CD4-positive, alpha-beta T cell treated with Interleukin-15 for 4 hours (primary cell): ENCODE data around the gene UNC5C.

Experiments
- DNase-seq: peaks from one replicate; pipeline ENCODE4 v3.0.0-alpha.2; 2020; ENCODE audit warnings: low spot score

UNC5C gene

DNA sequence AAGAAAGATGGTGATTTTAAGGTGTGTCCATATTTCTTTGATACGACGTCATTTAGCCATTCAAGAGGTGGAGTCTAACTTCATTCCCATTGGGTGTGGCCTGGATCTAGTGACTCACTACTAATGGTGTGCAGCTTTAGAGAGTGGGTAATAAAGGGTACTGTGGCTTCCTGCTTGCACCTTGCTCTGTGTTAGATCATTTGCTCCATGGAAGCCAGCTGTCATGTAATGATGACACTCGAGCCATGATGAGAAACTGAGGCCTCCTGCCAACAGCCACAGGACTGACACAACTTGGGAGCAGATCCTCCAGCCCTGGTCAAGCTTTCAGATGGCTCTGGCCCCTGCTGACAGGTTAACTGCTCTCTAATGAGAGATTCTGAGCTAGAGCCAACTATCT lies 82.0 kb downstream of the UNC5C start:
- no peak for DNase-seq

DNA sequence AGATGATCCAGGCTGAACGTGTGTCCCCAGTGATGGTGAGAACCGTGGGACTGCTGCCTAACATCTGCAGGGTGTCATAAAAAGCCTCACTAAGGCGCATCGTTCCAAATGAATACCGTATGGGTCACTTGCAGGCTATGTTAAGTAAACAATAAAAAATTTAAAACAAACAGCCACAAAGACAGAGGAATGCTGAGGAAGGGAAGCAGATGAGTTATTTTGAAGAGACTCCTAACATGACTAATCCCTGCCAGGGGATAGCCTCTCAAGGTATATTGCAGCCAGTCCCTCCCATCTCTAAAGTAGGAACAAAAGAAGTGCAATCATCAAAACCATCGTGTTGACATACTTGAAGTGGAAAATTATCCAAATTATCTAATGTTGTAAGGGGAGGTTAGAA lies 83.8 kb downstream of the UNC5C start:
- DNase-seq, result no peak

DNA sequence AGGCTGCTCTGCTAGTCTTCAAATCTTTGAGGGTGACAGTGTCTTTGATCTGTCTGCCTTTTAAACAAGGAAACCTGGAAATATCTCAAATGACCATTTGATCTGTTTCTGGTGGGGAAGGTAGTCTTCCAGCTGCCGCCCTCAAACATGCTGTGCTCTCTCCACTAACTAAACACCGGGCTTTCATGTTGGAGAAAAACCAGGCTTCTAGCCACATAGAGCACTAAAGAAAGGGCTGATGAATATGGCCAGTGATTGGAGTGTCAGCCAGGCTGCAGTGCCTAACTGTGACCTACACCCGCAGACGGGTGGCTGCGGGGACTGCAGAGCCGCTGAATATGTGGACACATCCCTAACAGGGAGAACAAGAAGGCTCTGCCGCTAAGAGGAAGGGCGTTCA lies 85.9 kb downstream of the UNC5C start:
- no peak for DNase-seq

DNA sequence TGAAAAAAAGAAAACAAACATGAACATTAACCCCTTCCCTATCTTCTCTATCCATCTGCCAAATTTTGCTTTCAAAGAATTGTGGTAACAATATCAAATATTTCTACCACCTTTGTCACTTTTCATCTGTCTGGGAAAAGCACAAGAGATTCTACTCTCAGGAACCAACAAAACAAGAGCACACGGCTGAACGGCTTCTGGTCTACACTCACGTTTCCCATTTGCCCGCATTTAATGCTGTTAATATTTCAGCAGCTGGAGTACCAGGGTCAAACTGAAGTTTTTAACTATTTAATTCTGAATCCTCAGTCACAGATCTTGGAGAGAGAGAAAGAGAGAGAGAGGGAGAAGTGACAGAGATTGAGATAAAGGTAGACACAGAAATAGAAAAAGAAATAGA lies 91.4 kb downstream of the UNC5C start:
- DNase-seq, result no peak

DNA sequence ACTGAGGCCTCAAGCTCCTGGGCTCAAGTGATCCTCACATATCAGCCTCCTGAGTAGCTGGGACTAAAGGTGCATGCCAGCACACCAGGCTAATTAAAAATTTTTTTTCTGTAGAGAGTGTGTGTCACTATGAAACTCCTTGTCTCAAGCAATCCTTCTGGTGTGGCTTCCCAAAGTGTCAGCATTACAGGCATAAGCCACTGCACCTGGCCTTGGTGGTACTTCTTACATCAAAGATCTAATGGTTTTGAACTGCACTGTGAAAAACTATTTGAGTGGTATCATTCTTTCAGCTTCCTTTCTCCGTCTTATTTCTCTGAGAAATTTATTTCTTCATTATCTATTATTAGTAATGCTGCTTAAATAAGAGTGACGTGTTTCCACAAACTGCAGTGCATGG lies 98.5 kb downstream of the UNC5C start:
- no peak for DNase-seq

DNA sequence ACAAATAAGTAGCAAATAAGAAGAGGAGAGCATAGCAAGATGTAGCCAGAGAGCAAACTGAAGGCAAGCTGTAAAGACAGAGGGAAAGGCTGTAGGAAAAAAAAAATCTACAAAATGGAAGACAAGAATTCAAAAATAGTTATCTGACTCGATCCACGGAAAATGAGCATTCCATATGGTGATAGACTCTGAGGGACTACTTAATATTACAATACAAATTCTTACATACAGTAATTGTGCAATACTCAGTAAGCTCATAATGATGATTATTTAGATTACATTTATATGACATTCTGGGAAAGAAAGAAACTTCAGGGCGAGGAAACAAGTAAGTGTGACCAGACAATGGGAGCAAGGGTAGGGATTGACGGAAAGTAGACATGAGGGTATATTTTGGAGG lies 102.6 kb downstream of the UNC5C start:
- DNase-seq, result no peak

DNA sequence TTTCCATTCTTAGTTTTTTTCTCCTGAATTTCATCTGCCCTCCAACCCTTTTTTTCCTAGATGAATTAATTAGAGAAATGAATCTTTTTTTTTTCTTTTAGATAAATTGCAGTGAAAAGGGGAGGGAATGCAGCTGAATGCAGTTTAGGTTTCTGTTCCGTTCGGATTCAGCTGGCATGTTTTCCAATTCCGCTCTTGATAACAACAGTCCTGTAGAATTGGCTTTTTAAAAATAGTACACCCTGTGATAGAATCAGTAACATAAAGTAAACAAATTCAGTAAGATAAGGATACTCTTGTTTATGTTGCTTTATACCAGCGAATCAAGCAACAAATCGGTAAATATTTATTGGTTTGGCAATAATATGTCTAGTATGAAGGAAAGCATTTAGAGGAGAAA lies 103.5 kb downstream of the UNC5C start:
- DNase-seq, result no peak

DNA sequence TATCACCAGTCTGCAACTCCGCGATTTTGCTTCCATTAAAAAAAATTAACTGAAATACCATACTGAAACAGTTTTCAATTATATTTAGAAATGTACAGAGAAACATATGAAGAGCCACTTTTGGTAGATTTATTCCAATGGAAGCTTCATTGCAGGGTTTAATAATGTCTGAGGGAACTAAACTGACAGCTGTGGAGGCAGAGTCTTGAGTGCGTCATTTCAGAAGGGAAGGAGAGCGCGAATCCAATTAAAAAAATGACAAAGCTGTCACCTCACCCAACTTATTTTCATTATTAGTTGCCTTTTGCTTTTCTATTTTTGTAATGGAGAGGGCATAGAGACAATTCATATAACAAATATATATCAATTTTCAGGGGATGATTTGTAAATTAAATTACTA lies 104.0 kb downstream of the UNC5C start:
- DNase-seq, result no peak

DNA sequence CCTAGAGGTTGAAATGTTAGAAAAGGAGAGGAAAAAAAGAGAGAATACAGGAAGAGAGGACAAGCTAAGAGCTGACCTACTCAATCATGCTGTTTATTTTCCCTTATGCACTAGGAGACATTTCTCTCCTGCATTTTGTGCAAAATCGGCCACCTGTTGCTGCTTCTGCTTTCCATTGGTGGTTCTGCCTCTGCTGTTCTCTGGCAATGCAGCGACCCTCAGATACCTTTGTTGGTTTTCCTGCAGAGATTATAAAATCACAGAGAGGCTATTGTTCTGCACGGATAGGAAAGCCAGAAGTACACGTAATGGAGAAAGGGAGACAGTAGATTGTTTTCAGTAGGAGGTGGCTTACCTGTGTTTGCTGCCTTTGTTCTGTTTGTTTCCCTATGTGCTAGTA lies 108.9 kb downstream of the UNC5C start:
- DNase-seq, result no peak

DNA sequence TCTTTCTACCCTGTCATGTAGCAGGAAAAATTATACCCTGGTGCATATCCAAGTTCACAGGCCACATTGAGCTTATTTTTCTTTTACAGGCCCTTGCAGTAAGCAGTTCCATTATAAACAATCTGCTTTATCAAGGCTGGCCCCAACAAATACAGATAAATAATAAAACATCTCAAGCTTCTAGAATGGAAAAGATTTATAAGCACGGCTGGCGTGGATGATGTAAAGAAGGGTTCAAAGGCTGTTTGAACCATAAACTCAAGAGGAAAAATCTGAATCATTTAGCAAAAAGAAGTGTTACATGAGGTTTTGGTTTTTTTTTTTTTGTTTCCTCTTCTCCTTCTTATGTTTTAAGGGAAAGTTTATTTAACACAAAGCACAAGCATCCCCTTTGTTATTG lies 109.7 kb downstream of the UNC5C start:
- DNase-seq, result no peak

DNA sequence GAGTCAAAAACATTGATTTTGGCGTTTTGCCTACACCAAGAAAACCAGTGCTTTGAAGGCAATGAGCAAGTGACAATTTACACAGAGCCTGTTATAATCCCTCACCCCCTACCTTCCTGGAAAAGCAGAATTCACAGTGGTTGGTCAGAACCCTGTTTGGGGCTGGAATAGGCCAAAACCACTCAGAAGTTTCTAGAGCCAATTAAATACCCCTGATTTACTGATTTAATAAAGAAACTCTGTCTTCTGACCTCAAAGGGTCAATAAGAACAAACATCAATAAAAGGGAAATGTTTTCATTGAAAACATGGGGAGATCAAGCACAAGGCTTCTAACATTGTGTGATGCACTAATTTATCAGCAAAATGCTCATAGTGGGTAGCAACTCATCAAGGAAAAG lies 116.3 kb downstream of the UNC5C start:
- DNase-seq, result no peak

DNA sequence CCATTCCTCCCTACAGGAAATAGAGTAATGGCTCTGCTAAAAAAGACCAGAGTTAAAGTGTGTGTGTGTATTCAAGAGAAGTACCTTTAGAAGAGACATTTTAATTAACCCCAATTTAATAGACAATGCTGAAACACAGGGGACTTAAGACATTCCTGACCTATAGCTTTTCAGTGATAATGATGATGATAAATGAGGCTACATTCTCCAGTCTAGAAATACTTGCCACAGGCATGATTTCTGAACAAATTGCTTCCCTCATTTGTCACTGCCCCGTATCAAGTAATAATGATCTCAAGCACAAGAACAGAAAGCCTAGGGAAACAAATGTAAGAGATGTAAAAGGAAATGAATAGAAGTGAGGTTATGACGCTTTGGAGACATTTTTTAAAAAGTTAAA lies 117.1 kb downstream of the UNC5C start:
- DNase-seq, result no peak

DNA sequence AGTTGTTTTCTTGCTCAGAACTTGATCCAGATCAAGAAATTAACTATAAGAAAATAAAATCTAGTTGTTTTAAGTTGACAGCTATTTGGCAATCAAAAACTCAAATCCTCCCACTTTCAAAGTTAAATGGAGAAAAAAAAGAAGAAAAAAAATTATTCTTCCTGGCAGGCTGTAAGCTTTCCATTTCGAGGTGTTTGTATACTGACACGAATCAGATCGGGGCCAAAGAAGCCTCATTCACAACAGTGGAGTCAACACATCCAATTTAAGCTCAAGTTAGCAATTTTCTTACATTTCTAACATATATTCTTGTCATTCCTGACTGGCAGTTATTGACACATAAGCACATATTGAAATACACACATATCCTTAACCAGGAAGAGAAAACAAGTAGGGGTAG lies 119.4 kb downstream of the UNC5C start:
- DNase-seq, result no peak

DNA sequence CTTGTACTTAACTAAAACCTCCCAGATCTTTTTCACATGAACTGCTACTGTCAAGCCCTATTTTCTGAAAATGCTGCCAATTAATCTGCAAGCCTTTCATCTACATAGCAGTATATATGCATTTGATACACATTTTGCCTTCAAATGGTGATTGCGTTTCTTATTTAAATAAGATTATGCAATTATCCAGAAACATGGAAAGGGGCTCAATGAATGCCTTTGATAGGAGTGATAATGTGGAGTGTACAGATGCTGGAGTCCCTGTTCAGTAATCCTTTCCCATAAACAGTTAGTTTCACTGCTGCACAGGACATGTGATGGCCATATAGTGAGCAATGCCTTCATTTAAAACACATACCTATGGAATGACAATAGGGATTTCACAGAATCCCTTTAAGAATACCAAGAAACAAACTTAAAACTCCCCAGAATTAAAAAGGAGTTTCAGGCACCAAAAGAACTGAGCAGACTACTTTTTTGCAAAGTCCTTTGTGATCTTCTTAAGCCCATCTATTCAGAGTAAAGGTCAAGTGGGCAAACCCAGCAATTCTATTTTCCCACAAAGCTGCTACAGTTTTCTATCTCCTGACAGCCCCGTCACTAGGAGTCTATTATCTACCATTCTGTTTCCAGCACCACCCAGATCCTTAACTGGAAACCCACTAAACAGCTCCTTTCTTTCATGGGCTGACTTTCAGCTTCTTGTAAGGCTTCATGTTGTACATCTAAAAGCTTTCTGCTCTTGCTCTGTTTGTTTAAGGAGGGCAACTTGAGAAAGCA lies 120.3 kb downstream of the UNC5C start:
- DNase-seq, result no peak

DNA sequence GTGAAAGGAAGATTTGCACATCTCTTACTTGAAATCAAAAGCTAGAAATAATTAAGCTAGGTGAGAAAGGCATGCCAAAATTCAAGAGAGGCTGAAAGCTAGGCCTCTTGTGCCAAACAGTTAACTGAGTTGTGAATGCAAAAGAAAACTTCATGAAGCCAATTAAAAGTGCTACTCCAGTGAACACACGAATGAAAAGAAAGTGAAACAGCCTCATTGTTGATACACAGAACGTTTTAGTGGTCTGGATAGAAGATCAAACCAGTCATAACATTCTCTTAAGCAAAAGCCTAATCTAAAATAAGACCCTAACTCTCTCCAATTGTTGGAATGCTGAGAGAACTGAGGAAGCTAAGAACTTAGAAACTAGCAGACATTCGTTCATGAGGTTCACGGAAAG lies 122.3 kb downstream of the UNC5C start:
- no peak for DNase-seq

DNA sequence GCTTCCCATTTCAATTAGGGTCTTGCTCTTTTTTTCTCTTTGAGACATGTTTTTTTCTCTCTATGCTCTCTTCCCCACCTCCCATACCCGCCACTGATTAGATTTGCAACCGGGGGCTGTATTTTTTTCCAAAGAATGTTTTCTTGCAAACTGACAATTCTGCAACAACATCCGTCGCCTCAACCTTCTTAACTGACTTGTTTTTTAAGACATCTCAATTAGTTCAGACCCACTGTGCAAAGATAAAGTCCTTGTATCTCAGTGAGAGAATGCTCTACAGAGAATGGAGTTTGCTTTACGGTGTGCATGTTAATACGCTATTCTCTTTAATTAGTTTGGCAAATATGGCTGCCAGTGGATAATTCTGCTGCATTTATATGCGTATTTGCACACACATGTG lies 126.3 kb downstream of the UNC5C start:
- no peak for DNase-seq

DNA sequence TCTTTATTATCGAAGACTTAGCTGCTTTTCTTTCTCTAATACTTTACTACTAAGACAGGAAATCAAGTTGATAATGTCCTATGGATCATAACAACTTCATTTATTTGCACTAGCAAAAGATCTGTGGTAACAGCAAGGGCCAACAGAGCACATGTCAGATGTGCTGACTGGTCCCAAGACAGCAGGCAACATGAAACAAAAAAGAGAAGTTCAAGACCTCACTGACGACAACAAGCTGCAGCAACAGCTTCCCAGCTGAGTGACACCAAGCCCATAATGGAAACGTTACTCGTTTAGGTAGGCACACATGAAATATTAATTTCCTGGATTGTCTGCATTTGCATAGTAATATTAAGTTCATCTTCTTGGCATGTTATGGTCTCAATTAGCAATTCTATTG lies 126.9 kb downstream of the UNC5C start:
- no peak for DNase-seq

DNA sequence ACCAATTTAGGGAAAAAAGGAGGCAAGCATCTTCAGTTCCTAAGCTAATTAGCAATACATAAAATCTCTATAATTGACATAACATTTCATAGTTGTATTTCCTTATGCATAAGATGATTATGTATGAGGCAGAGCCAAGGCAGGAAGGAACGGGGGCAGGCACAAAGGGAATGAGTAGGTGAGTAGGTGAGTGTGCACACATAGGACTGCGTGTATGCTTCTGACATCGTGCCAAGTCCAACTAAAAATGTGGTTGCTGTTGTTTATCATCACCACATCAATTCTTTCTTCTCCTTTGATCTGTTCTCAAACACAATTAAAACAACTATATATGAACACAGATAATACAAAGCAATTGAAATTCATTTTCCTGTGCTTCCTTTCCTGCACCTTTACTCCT lies 131.2 kb downstream of the UNC5C start:
- no peak for DNase-seq

DNA sequence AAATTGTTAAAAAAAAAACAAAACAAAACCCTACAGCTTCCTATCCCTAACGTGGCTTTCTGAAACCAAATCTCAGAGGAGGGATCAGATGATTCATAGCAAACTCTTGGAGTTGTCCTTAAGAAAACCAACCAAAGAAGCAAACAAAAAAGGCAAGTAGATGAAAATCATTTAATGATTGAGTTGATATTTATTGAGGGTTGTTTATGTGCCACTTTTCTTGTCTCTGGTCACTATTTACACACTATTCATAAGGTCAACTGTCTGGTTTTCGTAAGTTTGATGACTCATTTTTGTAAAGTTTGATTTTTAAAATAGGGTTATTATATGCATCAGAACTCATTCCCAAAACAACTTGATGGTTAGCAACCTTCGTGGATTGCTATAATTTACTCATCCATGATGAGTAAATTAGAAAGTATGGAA lies 133.4 kb downstream of the UNC5C start:
- no peak for DNase-seq

DNA sequence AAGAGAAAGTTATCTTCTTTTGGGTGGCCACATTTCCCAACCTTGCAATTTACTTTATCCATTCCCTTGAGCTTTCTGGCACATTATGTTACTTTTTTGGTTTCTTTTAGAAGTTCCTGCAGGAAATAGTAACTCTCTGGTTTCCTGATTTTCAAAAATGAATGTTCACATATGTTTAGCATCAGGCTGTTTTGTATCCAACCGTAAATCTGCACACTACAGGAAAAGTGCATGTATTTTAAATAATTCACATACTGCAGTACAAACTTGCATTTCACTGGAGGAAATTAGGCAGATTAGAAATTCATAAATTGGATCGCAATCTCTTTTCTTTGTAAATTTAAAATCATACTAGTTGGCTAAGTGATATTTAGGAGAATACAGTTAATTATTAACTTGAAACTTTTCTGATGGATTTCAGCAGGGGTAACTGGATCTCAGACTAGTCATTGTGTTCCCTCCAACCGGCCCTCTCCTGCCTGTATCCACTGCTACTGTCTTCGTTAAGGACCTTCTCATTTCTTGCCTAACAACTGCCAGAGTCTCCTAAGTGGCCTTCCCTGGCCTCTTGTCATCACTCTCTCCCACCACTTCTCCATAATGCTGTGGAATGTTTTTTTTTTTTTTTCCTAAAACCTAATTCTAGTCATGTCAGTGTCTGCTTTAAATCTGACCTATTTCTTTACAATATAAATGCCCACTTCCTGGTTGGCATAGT lies 137.2 kb downstream of the UNC5C start:
- DNase-seq, result no peak

DNA sequence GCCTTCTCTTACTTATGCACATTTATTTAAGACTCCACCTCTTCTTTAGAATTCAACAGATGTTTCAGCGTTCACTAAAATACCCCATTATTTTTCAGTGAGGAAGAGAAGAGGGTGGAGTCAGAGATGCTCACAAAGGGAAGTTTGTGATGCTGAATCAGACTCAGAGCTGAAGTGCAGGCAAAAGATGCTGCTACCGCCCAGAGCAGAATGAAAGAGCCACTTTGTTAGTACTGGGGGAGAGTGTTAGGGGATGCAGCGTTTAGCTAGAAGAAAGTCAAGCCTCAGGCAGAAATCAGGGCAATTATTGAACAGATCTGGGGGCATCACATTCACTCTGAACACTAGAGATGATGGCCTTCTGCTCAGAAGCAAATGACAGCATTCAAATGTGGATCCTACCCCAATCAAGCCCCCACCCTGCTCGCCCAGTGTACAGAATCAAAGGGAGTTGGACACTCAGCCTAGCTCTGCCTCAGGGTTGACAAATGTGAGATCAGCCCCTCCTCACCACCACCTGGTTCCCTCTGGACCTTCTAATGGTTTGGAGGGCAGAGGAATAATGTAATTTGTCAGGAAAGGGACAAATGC lies 138.3 kb downstream of the UNC5C start:
- DNase-seq, result no peak

DNA sequence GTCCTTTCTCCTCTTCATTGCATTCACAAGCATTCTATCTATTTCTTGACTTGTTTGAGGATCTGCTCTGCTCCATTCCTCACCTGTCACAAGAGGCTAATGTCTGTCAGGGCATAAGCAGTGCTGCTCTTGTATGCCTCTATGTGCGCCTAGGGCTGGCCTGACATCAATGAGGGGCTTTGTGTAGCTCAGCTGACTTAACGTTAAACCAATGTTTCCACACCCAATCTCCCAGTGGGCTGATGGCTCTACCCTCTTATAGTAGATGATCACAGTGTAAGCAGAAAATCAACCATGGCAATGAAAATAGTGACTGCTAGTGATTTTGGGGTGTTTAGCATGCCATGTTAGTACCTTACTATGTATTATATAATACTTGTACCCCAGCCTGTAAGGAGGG lies 139.0 kb downstream of the UNC5C start:
- no peak for DNase-seq

DNA sequence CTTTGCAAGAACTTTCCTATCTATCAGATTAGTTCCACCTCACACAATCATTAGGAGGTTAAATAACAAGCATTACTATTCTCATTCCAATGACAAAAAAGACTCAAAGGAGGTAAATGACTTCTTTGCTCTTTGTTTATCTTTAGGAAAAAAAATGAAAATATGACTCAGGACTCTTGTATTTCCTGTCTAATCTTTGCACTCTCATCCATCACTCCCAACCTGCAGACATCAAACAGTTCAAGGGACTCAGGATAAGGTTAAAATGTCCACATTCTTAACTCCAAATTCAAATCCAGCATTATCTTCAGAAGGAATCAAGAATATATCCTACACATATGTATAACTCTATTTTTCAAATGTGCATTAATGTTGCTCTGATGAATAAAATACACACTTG lies 139.6 kb downstream of the UNC5C start:
- DNase-seq, result no peak

DNA sequence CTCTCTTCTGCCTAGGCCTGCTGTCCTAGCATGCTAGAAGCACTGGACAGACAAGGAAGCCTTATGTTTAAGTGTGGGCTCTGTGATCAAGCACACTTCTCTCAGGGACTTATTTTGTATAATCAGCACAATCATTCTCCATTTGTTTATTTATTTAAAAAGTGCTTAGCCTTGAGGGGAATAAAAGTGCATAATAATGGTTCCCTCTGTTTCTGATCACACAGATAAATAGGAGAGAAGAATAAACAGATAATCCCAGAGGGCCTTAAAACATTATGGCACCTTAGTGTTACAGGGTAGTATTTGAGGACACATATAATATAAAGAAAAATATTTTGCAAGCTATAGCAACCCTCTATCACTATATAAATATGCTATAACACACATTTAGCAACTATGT lies 146.5 kb downstream of the UNC5C start:
- DNase-seq, result no peak
